GM21390 (cell line): ENCODE results near the gene PSME3IP1.
"Not testable (repeated sequence)": the region's sequence is repeated elsewhere in the genome, so short reads cannot be mapped to it uniquely, and the experiment has no call there.

Experiments used
- ATAC-seq: cut with Tn5 transposase; IDR thresholded peaks from one replicate; pipeline ENCODE4 v1.9.1; 2021; ENCODE audit not compliant: unreplicated experiment

Gene PSME3IP1

DNA sequence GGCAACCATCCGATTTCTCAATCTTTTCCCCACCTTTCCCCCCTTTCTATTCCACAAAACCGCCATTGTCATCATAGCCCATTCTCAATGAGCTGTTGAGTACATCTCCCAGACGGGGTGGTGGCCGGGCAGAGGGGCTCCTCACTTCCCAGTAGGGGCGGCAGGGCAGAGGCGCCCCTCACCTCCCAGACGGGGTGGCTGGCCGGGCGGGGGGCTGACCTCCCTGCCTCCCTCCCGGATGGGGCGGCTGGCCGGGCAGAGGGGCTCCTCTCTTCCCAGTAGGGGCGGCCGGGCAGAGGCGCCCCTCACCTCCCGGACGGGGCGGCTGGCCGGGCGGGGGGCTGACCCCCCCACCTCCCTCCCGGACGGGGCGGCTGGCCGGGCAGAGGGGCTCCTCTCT lies 14.5 kb upstream of the PSME3IP1 start:
- ATAC-seq: not testable (repeated sequence)

DNA sequence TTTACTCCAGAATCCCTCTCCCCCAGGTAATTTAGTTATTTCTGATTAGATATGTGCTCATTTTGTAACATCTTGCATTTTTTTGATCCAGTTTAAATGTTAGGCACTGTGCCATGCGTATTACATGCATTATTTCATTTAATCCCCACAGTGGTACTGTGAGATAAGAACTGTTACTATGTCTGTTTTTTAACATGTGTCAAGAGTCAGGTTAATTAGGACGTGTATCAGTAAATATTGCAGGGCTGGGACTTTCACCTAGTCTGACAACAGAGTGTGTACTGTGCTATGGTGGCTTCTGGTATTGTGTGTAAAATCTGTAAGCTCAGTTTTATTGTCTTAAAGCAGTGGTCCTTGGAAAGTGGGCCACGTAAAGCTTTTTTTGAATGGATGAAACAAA lies 10.9 kb upstream of the PSME3IP1 start:
- ATAC-seq: no peak

DNA sequence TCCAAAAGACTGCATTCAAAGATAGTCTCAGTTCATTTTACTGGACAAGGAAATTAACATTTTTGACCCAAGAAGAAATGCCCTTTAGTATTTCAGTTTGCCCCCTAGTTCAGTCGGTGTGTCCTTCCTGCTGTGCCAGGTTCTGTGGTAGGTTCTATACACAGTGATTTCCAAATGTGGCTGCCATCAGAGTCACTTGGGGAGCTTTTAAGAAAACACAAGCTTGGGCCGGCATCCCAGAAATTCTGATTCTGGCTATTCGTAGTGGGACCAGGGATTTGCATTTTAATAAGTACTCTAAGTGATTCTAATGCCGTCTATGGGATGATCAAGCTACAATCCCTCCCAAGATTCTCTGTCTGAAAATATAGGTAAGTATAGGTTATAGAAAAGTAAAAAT lies 10.4 kb upstream of the PSME3IP1 start:
- no peak for ATAC-seq

DNA sequence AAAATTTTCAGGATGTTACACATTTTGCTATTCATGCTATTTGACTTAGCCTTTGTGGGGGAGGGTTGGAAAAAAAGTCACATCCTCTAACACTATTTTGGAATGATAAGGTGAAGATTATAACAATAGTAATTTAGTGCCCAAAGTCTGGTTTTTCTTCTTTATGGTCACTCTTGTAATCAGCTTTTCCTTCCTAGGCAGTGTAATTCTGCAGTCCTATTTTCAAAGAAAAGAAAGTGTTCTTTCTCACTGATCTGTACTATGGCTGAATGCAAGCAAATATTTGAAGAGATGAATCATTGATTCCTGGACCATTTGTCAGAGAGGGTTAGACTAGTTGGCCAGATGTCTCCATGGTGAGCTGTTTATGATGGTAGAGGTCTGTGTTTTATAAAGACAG lies 8.7 kb upstream of the PSME3IP1 start:
- ATAC-seq: no peak

DNA sequence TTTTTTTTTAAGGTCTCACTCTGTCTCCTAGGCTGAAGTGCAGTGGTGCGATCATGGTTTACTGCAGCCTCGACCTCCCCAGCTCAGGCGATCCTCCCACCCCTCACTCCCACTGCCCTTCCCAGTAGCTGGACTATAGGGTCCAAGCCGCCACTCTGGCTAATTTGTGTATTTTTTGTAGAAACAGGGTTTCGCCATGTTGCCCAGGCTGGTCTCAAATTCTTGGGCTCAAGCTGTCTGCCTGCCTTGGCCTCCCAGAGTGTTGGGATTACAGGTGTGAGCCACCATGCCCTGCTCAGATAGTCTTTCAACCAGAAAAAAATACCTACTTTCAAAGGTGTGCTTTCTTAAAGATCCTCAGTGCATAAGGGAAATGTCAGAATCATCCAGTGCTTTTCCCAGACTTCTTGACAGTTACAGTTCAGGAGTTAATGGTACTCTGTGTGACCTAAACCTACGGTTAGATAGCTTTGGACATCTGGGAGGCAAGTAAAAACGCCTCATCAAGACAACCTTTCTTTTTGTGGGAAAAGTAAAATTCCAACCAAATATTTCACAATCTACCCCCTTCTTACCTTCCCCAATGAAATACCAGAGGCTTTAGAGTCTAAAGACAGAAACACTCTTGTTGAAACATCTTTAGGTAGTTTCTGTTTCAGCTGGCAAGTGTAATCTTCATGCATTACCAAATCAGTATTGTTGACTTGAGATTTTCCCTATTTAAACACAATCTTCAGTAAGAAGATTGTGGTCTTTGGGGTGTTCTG lies 7.1 kb upstream of the PSME3IP1 start:
- ATAC-seq: no peak

DNA sequence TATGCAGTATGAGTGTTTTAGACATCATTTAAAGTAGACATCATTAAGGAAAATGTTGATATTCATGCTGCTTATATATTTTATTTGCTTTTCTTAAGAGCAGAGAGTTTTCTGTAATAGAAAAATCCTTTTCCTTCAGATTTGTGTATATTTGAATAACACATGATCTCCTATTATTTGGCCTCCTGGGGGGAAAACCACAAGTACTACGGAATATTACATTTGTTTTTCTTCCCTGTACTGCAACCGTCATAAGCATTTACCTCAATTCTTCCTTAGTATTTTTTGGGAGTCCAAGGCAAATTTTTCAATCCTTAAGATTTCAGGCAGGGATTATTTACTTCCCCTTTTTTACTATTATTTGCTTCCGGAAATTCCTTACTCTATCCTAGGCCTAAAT lies 6.3 kb upstream of the PSME3IP1 start:
- ATAC-seq: no peak

DNA sequence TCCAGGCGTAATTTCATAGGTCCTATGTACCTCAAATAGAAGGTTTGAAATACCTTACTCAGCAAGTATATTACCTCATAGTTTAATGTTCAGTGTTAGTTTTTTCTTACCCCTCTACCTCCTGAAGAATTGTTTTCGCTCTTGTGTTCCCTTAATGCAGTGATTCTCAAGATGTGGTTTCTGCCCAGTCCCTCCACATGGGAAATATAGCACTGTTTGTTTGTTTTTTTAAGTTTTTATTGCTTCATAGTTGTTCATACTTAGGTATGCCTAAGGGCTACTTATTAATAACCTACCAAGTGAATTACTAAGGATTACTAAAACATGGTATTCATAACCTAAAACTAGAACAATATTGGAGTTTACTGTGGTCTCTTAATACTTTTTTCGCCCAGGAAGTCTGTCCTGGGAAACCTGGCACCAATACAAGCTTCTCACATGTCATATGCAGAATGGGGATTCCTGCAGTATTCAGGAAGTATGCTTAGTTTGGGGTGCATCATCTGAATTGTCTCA lies 5.3 kb upstream of the PSME3IP1 start:
- ATAC-seq: no peak

DNA sequence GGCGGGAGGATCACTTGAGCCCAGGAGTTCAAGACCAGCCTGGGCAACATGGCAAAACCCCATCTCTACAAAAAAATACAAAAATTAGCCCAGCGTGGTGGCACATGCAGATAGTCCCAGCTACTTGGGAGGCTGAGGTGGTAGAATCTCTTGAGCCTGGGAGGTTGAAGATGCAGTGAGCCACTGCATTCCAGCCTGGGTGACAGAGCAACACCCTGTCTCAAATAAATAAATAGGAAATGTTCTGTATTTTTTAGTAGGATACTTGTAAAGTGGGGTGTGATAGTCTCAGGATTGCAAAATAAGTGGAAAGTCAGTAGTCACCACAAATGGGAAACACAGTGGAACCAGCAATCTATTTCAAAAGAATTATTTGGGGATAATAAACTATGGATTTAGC lies 4.3 kb upstream of the PSME3IP1 start:
- ATAC-seq: no peak

DNA sequence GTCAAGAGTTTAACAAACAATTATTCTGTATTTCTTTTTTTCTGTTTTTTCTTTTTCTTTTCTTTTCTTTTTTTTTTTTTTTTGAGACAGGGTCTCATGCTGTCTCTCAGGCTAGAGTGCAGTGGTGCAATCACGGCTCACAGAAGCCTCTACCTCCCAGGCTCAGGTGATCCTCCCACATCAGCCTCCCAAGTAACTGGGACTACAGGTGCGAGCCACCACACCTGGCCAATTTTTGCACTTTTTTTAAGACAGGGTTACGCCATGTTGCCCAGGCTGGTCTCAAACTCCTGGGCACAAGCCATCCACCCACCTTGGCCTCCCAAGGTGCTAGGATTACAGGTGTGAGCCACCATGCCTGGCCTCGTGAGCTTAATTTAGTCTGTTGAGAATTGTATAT lies 3.7 kb upstream of the PSME3IP1 start:
- ATAC-seq: not testable (repeated sequence)

DNA sequence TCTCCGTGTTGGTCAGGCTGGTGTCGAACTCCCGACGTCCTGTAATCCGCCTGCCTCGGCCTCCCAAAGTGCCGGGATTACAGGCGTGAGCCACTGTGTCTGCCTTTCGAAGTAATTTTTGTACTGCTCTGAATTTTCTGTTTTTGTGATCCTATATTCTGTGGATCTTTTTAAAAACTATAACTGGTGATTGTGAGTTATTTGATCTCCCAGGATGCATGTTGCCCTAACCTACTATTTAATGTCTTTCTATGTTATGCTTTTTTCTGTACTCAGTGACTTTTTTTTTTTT lies 2.8 kb upstream of the PSME3IP1 start:
- no peak for ATAC-seq

DNA sequence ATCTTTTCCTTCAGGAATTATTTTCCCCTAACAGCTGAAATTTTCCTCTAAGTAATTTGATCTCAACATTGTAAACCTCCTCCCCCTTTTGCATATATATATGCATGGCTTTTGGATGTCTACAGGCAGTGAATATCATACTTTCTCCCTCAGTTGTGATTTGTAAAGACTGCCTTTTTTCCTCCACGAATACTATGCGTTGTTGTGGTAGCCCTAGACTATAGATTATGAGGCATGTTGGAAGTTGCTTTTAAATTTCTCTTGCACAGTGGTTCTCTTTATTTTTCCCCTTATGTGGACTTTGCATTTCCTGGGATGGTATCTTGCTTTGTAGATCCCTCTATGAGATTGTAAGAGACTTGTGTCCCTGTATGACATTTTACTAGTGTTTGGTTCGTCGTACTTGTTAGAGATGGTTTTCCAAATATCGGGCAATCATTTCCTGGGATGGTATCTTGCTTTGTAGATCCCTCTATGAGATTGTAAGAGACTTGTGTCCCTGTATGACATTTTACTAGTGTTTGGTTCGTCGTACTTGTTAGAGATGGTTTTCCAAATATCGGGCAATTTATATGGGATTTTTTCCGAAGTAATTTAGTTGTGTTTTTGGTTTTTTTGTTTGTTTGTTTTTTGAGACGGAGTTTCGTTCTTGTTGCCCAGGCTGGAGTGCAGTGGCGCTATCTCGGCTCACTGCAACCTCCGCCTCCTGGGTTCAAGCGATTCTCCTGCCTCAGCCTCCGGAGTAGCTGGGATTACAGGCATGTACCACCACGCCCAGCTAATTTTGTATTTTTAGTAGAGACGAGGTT lies 2.3 kb upstream of the PSME3IP1 start:
- not testable (repeated sequence) for ATAC-seq

DNA sequence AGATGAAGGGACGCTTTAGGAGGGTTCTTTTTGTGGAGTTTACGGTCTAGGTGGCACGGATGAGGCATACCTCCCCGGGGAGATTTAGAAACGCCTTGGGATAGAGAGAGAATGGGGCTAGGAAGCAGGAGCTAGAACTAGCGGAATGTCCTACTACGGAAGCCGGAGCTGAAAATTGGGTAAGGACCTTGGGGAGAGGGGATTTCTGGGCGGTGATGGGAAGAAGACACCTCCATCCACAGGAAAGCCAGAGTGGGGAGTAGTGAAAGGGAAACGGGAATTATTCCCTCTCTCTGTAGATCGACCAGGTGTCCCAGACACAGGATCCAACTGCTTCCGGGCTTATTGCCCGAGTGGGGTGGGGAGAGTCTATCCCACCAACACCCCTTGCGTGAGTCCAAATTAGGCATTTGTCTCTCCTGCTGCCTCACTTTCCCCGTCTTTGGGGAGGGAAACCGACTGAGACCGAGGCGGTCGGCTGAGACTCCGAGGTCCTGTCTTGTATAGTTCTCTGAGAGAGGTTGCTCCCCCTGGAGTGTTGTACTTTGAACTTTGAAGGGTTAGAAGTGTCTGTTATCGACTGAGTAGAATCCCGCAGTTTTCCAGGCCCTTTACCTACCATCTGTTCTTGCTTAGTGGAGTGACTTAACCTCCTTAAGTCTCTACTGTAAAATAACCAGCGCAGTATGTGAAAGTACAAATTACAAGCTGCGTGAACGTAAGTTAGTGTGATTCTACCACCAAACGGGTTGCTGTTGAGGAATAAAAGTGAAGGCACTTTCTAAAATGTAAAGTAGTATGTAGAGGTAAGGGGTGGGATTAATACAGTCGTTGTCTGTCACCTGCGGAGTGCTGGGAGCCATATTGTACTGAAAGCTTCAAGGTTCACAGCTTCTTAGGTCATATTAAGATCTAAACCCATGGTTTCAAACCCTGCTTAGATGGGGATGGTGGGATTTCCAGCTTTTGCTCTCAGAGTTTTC lies 1.3 kb upstream of the PSME3IP1 start:
- no peak for ATAC-seq

DNA sequence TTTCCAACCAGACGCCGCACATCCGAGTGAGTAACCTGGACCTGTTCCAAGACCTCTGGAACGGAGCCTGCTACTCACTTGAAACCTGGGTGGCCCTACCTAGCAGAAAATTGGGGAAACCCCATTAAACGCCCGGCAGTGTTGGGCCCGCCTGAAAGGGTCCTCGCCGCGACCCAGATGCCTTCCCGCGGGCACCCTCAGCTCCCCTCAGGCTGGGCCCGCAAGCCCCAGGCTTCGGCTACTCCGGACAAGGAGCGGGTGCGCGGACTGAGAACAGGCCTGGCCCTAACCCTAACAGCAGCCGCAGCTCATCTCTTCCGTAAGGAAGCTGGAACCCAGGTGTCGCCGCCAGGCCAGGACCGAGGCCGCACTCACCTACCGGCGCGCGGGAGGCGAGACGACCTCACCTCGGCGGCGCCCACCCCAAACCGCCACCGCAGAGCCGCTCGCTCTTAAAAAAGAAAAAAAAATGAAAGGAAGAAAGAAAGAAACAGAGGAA lies 344 bp downstream of the PSME3IP1 start:
- peak; percentile 29 for ATAC-seq

DNA sequence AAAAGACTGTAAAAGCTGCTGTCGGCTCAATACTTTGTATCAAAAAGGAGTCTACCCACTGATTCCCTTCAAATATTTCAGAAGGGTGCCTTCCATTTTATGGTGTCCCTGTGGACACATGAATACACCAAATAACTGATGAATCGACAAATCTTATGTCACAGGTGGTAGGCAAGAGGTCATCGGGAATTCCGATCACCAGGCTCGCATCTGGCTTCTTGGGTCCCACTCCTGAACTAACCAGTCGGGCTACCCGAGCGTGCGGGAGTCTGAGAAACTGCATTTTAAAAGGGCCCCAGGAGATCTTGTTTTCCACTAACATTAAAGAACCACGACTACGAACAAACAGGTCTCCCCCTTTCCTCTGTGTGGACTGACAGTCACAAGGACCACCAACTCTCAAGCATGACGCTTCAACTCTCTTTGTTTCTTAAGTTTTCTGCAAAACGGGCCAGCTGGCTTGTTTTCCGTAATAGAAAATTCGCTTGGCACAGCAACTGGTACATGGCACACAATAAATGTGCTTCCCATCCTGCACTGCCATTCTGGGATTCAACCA lies 873 bp downstream of the PSME3IP1 start:
- ATAC-seq: no peak

DNA sequence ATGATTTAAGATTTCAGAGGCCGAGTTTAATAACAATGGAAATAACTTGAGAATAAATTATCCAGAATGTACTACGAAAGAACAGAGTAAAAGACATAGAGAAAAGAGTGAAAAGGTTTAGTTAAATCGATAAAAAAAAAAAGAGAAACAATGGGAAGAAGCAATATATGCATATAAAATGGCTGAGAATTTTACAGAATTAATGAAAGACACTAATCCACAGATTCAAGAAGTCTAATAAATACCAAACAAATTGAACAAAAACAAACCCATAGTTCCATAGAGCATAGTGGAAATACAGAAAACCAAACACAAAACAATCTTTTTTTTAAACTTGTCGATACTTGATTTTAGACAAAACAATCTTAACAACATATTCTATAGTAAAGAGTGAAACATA lies 1.7 kb downstream of the PSME3IP1 start:
- ATAC-seq: no peak

DNA sequence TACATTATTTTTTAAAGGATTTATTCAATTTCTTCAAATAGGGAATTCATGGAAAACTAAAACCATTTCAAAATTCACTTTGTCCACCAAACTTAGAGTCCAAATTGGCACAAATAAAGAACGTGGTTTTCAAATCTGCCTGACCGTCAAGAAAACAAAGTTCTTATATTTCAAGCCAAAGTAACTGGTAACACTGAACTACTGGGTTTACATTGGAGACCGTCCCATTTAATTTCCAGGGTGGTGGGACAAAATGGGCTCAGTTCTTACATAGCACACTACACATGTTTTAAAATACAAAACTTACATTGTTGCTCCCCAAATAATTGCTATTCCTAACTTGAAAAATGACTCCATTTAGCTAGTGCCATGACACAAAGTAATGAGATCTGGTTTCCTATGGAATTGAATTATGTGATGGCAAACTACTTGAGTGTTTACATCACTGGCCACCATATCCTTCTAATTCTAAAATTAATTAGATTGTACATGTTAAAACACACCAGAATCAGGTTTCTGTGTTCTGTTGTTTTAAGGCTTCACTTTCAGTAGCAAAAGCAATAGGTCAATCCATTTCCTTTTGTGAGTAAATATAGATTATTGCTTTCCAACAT lies 6.5 kb downstream of the PSME3IP1 start:
- ATAC-seq: no peak

DNA sequence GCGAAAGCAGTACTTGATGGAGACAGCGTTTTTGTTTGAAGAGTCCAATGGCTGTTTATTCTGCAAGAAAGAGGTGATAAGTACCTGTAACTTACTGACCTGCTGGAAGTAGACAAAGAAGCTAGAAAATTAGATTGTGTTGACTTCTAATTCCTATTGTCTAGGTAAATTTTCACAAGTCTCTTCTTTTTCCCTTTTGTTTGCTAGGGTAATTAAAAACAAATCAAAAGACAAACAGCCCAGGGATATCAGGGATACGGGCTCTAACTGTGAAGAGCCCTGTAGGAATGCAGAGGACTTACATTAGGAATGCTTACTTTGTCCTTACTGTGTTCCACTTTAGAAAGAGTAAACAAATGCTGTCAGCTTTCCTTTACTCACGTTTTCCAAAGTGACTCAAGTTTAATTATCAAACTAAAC lies 7.0 kb downstream of the PSME3IP1 start:
- no peak for ATAC-seq

DNA sequence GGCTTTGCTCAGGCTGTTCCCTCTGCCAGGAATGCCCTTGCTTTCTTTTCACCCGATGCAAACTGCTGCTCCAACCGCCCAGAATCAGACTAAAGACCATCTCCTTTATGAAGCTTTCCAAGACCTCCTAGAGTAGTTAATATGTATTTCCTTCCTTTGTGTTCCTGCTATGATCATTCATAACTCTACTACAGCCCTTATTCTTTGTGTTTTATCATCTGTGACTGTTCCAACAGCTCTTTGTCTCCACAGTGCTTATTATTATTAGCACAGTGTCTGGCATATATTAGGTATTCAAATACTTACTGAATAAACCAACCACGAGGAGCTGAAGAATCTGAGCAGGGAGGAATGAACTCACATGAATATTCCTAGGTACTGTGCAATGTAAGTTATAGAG lies 7.6 kb downstream of the PSME3IP1 start:
- no peak for ATAC-seq

DNA sequence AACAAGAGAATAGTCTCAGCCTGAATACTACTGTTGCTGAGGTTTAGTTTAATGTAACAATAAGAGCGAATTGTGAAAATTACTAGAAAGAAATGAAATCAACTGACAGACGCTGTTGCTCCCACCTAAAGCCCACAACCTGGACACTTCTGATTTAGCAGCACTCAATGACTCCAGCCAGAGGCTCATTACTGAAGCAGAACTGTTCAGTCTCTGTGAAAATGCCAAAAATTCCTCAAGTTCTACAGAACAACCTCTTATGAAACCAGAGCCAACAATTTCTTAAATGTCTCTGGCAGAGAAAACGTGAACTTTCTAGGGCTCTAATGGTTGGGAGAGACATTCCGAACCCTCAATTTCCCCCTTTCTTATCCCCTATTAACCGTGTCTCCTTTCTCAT lies 9.9 kb downstream of the PSME3IP1 start:
- no peak for ATAC-seq

DNA sequence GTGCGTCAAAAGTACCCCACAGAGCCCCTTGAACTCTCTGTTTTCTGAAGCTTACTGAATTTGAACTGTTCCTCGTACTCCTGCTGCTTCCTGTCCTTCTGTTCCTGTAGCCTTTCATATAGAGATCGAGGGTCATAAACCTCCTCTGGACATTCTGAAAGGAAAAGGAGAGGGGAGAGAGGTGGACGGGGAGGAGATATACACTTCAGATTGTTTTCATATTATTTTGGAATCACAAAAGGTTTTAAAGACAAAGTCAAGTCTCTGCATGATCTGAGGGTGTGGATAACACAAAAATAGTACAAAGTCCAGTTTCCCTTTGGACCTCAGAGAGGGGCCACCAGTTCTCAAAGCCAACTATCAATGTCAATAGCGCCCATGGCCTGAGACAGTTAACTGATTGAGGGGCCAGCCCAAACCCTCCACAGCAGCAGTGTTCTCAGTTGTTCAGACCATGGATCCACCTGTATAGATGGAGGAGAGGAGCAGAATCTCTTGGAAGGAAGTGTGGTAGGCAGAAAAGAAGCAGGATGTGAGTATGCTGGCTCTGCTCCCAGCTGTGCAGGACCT lies 13.0 kb downstream of the PSME3IP1 start:
- no peak for ATAC-seq
